HepG2 (cell line): Measurements from ENCODE around the gene ZC3H4.

ENCODE experiments used
- NR1H2 ChIP-seq: sonication (generic); formaldehyde crosslinking; IDR thresholded peaks from 2 replicates; pipeline ENCODE4 v1.8.1; 2022; ENCODE audit warnings: low read depth, missing genetic modification reagents, borderline replicate concordance
- ZMAT5 ChIP-seq: sonication (generic); formaldehyde crosslinking; IDR thresholded peaks from 2 replicates; pipeline ENCODE4 v1.5.0; 2020; ENCODE audit warnings: mild to moderate bottlenecking, low read depth, missing genetic modification reagents, borderline replicate concordance
- ZZZ3 ChIP-seq: sonication (generic); formaldehyde crosslinking; IDR thresholded peaks from 2 replicates; pipeline ENCODE4 v1.4.0; 2020; ENCODE audit warnings: missing genetic modification reagents, mild to moderate bottlenecking, borderline replicate concordance

GRCh38 chr19:47069795-47070194 is 43.8 kb downstream of the ZC3H4 start:
- no peak for TF ChIP-seq ZZZ3 (CRISPR knock-in tag)
- TF ChIP-seq NR1H2 (CRISPR knock-in tag), result no peak
- TF ChIP-seq ZMAT5, result no peak
